ENCODE results near the gene TRIM16.
"Not testable (repeated sequence)": the region's sequence is repeated elsewhere in the genome, so short reads cannot be mapped to it uniquely, and the experiment has no call there.

Gene TRIM16

DNA sequence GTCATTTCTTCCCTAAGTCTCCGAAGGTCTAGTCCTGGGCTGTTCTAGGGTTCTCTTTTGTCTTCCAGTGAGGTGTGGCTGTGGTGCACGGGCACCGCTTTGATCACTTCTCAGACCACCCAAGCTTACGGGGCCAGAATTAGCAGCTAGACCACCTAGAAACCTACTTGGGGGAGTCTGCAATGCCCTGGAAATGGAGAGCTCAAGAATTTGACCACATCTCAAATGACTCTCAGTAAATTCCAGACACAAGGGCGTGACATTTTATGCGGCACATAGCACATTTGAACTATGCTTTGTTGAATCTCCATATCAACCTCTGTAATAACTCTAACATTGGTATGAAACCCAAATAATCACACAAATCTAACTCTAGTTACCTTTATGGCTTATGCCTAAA lies 24.9 kb downstream of the TRIM16 start:
- in situ Hi-C loops (cut with HindIII; ENCODE audit: low sequenced_read_pairs), result no loop called here

- in situ Hi-C loops (cut with HindIII; ENCODE audit: low sequenced_read_pairs), result no loop called here
These were observed 25.8 kb downstream of the TRIM16 start for GRCh38 chr17:15658296-15658695.

DNA sequence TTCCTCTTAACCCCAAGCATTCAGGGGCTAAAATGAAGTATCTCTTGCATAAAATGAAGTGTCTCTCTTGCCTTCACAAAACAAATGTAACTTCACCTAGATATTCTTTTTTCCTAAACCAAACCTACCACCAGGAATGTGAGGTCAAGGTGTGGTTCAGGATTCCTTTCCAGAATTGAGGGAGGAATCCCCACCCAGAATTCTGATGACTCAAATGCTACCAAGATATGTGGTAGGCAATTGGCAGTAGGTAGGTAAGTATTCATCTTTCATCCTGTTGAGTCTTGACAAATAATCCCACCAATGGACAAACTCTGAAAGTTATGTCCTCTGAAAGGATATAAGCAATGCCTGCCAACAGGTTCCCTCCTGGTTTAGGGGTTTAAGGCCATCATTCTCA lies 26.2 kb downstream of the TRIM16 start:
- in situ Hi-C loops (cut with HindIII; ENCODE audit: low sequenced_read_pairs), result no loop called here

DNA sequence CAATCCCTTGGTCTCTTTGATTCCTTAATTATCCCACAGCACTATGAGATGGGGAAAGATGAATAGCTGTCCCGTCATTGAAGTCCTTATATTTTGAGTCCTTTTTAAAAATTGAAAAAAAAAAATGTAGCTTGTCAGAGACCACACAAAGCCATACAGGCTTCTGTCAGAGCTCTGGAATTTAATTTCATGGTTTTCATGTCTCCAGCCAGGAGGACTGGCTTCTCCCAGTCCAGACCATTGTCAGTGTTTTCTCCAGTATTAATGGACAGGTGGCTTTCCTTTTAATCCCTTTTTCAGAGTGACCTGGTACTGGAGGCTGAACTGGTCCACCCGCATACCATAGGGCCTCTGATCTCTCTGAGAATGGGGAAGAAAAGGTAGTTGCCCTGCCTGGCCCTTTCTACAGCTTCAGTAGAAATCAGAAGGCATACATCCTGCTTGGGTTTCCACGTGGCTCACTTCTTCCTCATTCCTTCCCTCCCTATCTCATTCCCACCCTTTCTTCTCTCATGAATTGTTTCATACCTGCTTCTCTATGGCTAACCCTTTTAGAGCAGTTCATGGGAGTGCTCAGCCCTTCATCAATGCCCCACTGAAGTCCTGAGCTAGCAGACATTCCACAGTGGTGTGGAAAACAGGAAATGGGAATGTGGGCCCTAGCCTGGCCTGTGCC lies 29.1 kb downstream of the TRIM16 start:
- in situ Hi-C loops (cut with HindIII; ENCODE audit: low sequenced_read_pairs), result no loop called here

GRCh38 chr17:15654401-15654800 lies 29.7 kb downstream of the TRIM16 start:
- in situ Hi-C loops (cut with HindIII; ENCODE audit: low sequenced_read_pairs), result not testable (repeated sequence)

DNA sequence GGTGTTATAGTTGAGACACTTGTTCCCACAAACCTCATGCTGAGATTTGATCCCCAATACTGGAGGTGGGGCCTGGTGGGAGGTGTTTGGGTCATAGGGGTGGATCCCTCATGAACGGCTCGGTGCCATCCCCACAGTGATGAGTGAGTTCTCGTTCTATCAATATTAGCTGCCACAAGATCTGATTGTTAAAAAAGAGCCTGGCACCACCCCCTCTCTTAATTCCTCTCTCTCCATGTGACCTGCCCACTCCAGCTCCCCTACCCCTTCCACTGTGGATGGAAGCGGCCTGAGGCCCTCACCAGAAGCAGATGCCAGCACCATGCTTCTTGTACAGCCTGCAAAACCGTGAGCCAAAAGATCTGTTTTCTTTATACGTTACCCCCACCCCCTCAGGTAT lies 31.2 kb downstream of the TRIM16 start:
- in situ Hi-C loops (cut with HindIII; ENCODE audit: low sequenced_read_pairs), result no loop called here

GRCh38 chr17:15651583-15652110 lies 32.5 kb downstream of the TRIM16 start:
- in situ Hi-C loops (cut with HindIII; ENCODE audit: low sequenced_read_pairs), result no loop called here

- in situ Hi-C loops (cut with HindIII; ENCODE audit: low sequenced_read_pairs), result no loop called here
These were observed 33.1 kb downstream of the TRIM16 start for GRCh38 chr17:15650741-15651582.

DNA sequence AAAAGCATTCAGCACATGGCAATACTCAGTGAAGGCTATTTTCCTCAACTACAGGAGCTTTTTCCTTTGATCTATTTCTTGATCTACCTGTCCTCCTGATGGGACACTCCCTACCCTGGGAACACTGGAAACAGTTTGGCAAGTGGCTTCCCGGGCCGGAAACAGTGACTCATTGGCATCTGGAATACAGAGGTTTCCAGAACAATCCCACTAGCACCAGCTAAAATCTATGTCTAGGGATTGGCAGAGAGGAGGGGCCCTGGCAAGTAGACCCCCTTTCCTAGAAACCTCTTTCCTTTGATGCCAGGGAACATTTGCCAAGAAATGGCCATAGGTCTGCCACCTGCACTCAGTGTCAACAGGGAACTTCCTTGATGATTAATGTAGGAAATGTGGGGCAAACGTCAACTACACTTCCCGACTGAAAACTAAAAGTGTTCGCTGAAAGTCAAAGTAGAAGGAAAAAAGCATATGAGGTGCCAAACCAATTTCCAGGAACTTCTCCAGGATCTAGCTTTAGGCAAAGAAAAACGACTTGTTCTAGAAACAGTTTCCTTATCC lies 34.2 kb downstream of the TRIM16 start:
- in situ Hi-C loops (cut with HindIII; ENCODE audit: low sequenced_read_pairs), result no loop called here

DNA sequence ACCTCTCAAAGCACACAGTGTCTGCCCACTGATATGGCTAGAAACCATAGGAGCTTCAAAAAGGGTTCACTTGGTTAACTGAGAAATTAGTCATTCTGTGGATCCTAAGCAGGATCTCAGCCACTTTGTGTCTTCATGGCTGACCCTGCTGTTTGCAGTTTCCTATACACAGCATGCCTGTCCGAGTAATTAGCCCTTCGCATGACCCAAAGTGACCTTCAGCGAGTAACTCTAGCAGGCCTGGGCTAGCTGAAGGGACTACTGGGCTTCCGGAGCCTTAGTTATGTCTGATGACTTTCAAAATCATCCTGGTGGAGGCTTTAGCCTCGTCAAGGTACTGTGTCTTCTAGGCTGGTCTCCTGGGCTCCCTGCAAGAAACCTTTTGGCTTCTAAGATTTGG lies 35.7 kb downstream of the TRIM16 start:
- in situ Hi-C loops (cut with HindIII; ENCODE audit: low sequenced_read_pairs), result no loop called here

- in situ Hi-C loops (cut with HindIII; ENCODE audit: low sequenced_read_pairs), result not testable (repeated sequence)
These were observed 38.2 kb downstream of the TRIM16 start for GRCh38 chr17:15645942-15646312.

GRCh38 chr17:15645099-15645941 lies 38.8 kb downstream of the TRIM16 start:
- in situ Hi-C loops (cut with HindIII; ENCODE audit: low sequenced_read_pairs), result not testable (repeated sequence)

DNA sequence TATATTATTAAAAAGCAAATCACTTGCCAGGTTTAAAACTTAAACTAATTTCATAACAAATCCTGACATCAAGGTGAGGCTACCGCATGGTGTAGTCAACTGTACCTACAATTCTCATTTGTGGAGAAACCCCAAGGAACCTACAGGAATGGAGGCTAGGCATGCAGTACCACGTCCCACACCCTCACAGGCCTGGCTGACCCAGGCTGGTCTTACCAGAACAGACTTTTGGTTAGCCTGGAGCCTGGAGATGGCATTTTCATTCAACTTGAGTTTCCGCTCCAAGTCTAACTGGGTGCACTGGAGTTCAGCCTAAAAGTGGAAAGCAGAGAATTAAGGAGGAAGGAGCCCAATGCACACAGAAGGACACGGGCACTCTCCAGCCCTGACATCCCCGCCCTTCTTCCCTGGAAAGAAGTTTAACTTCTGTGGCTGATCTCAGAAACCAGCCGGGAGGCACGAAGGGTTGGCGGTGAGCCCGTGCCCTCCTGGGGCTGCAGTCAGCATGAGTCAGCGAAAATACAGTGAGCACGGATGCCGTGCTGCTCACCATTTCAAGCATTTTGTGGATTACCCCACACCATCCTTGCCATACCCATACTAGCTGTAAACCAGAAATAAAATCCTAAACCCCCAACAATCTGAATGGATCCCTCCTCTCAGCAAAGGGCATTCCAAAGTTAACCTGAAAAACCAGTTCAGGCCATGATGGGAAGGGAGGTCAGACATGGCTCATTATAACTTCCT lies 41.4 kb downstream of the TRIM16 start:
- in situ Hi-C loops (cut with HindIII; ENCODE audit: low sequenced_read_pairs), result not testable (repeated sequence)

- in situ Hi-C loops (cut with HindIII; ENCODE audit: low sequenced_read_pairs), result not testable (repeated sequence)
These were observed 42.1 kb downstream of the TRIM16 start for GRCh38 chr17:15642014-15642413.

DNA sequence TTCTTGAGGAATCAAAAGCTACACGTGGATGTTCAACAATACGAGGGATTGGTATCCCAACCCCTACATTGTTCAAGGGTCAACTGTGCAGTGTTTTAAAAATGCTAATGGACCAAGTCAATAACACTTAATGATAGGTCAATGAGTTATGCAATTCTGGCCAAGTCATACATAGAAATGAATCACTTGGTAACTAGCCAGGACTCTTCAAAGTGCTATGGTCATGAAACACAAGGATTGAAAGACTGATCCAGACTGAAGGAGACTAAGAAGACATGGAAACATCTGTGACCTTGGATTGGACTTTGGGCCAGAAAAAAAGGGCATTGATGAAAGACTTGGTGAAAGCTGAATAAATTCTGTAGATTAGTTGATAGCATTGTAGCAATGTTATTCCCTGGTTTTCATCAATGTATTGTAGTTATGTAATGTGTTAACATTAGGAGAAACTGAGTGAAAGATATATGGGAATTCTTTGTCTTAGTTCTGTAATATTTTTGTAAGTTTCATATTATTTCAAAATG lies 53.1 kb downstream of the TRIM16 start:
- in situ Hi-C loops (cut with HindIII; ENCODE audit: low sequenced_read_pairs), result not testable (repeated sequence)

DNA sequence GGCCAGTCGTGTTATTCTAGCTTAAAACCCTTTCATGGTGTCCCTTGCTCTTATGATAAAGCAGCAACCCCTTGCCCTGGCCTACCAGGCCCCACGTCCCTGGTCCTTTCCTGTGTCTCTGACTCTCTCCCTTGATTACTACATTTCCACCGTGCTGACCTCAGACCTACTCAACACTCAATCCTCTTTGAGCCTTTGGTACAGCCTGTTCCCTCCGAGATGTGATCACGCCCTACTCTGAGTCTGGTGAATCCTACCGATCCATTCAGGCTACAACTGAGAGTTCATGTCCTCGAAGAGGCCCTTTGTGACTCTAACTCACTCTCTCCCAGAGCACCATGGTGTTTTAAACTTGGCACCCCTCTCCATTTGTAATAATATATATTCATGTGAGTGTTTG lies 54.1 kb downstream of the TRIM16 start:
- in situ Hi-C loops (cut with HindIII; ENCODE audit: low sequenced_read_pairs), result not testable (repeated sequence)

- in situ Hi-C loops (cut with HindIII; ENCODE audit: low sequenced_read_pairs), result not testable (repeated sequence)
These were observed 60.4 kb downstream of the TRIM16 start for GRCh38 chr17:15623661-15624209.

DNA sequence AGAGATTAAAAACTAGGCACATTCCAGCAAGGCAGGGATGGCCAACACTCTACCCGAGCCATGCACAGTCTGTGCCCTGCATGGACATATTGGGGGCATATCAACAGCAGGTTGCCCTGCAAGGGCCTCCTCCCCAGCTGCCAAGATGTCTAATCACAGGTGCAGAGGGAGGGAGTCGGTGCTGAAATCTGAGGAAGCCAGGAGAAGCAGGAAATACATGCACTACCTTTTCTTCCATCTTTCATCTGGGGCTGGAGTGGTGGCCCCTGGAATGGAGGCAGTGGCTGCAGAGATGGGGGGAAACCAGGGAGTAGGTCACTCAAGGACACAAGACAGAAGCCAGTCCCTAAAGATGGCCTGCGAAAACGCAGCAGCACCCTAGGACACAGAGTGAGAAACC lies 60.9 kb downstream of the TRIM16 start:
- in situ Hi-C loops (cut with HindIII; ENCODE audit: low sequenced_read_pairs), result not testable (repeated sequence)

GRCh38 chr17:15622124-15622523 lies 62.0 kb downstream of the TRIM16 start:
- in situ Hi-C loops (cut with HindIII; ENCODE audit: low sequenced_read_pairs), result not testable (repeated sequence)

All from DLD1 (cell line).